GM12891 (cell line): ENCODE measurements around the gene MSGN1.

ENCODE experiments used
- POLR2A ChIP-seq: IDR thresholded peaks from 2 replicates; pipeline ENCODE4 v1.6.1; 2011; ENCODE audit warnings: low read depth, low read length, control low read depth
- POLR2AphosphoS5 ChIP-seq: IDR thresholded peaks from 2 replicates; pipeline ENCODE4 v1.6.1; 2011; ENCODE audit warnings: low read depth, low read length, control low read depth
- SPI1 ChIP-seq: IDR thresholded peaks from 2 replicates; pipeline ENCODE4 v1.6.1; 2011; ENCODE audit warnings: low read depth, low read length, control low read depth
- TAF1 ChIP-seq: IDR thresholded peaks from 2 replicates; pipeline ENCODE4 v1.6.1; 2011; ENCODE audit warnings: low read depth, low read length, control low read depth

DNA sequence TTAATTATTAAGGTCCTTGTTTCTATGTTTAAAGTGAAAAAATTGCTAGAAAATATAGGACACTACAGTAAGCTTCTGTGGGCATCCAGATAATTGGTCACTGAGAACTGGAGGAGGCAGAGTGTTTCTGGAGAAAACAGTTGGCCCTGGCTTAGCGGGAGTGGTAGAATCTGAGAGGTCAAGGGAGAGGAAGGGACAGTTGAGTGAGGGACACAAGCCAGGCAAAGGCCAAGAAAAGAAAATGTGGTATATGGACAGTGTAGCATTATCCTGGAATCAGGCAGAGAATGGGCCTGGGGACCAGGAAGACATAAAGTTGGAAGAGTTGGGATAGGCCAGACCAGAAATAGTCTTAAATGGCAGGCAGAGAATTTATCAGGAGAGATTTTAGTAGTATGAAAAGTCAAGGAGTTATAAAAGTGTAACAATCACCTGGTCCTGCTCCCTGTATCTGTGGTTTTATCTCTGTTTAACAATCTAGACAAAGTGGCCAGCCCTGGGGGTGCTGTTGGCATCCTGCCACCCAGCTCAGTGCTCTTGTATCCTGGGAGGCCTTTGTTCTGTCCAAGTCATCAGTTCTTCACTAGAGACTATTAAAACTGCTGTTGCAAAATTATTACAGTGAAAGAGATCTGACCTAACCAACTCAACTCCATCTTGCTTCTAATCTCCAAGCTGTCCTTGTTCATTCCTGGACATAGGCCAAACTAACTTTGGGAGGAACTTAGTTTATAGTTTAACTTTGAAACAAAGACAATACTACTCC is 15.4 kb upstream of the MSGN1 start:
- no peak for TF ChIP-seq TAF1
- TF ChIP-seq POLR2A = no peak
- TF ChIP-seq POLR2AphosphoS5 = no peak
- no peak for TF ChIP-seq SPI1
